GM10847 (cell line): ENCODE data around the gene SLIT1.

Source experiments
- POLR2A ChIP-seq: IDR thresholded peaks from 2 replicates; pipeline ENCODE4 v1.6.1; 2011; ENCODE audit not compliant: insufficient read length; ENCODE audit errors: extremely low read depth

Gene SLIT1

GRCh38 chr10:97063271-97063982, 122.3 kb downstream of the SLIT1 start:
- TF ChIP-seq POLR2A: no peak

- TF ChIP-seq POLR2A: no peak
Observed at GRCh38 chr10:97062456-97062855, 123.3 kb downstream of the SLIT1 start.

- TF ChIP-seq POLR2A: no peak
Observed at GRCh38 chr10:97062046-97062445, 123.7 kb downstream of the SLIT1 start.

- no peak for TF ChIP-seq POLR2A
Observed at GRCh38 chr10:97061423-97061822, 124.3 kb downstream of the SLIT1 start.

- TF ChIP-seq POLR2A: no peak
Observed at GRCh38 chr10:97060441-97061084, 125.2 kb downstream of the SLIT1 start.

GRCh38 chr10:97059872-97060205, 125.9 kb downstream of the SLIT1 start:
- no peak for TF ChIP-seq POLR2A

GRCh38 chr10:97059006-97059871, 126.5 kb downstream of the SLIT1 start:
- no peak for TF ChIP-seq POLR2A

- TF ChIP-seq POLR2A: no peak
Observed at GRCh38 chr10:97058521-97058920, 127.2 kb downstream of the SLIT1 start.

GRCh38 chr10:97057491-97058235, 128.1 kb downstream of the SLIT1 start:
- TF ChIP-seq POLR2A: no peak

GRCh38 chr10:97056003-97056630, 129.6 kb downstream of the SLIT1 start:
- TF ChIP-seq POLR2A: no peak

GRCh38 chr10:97053276-97053675, 132.5 kb downstream of the SLIT1 start:
- no peak for TF ChIP-seq POLR2A

GRCh38 chr10:97050956-97051496, 134.7 kb downstream of the SLIT1 start:
- no peak for TF ChIP-seq POLR2A

GRCh38 chr10:97050205-97050745, 135.5 kb downstream of the SLIT1 start:
- no peak for TF ChIP-seq POLR2A

GRCh38 chr10:97049670-97050069, 136.1 kb downstream of the SLIT1 start:
- TF ChIP-seq POLR2A: no peak
